Testis (tissue), 3 donors: ENCODE data around the gene CNTRL. TPM values are rescaled to one million over a fixed set of nuclear protein-coding genes. Genes with fewer than 3 reads are reported as not detected.

Experiments
- DNase-seq: peaks from one replicate; pipeline ENCODE4 v3.0.0-alpha.2; 2019
- H3K27ac ChIP-seq, 2 donors: fragments of 200-600 bp; sonication (generic); one replicate each; pipeline ENCODE4 v1.5.1; 2019
- H3K27me3 ChIP-seq: fragments of 200-600 bp; sonication (generic); one replicate; pipeline ENCODE4 v1.5.1; 2019
- H3K36me3 ChIP-seq: fragments of 200-600 bp; sonication (generic); one replicate; pipeline ENCODE4 v1.5.1; 2017; ENCODE audit warnings: low read depth; ENCODE audit errors: missing control alignments
- H3K4me1 ChIP-seq: fragments of 200-600 bp; sonication (generic); one replicate; pipeline ENCODE4 v1.5.1; 2019
- H3K4me3 ChIP-seq, 2 donors: fragments of 200-600 bp; sonication (generic); one replicate each; pipeline ENCODE4 v1.5.1; 2017 to 2019
- H3K9me3 ChIP-seq: fragments of 200-600 bp; sonication (generic); one replicate; pipeline ENCODE4 v1.5.1; 2017
- CTCF ChIP-seq, 3 experiments: fragments of 450-650 bp in 2 of 3; fragments of 200-600 bp in 1 of 3; sonication (generic) in 1 of 3; IDR thresholded peaks; one replicate each; pipeline ENCODE4 v1.5.1; 2016 to 2019; ENCODE audit warnings: antibody characterized with exemption in 3 of 3, mild to moderate bottlenecking in 2 of 3, moderate library complexity in 1 of 3
- POLR2A ChIP-seq: fragments of 450-650 bp; IDR thresholded peaks from one replicate; pipeline ENCODE4 v1.6.1; 2017; ENCODE audit warnings: antibody characterized with exemption, mild to moderate bottlenecking, moderate library complexity
- WGBS, 2 donors: methylation state at CpG; one replicate each; pipeline ENCODE4 v1.1.5; 2018; 5-methylcytosine and 5-hydroxymethylcytosine counted together
- intact Hi-C: fragments of 100-400 bp; cut with DNase I; formaldehyde crosslinking; loops from one replicate; pipeline ENCODE4 v1.15.1; 2023; ENCODE audit warnings: low total_unique reads
- polyA plus RNA-seq: library from polyadenylated mRNA; stranded (reverse); fragments of 350-450 nt; fragmentation: Illumina TruSeq; extraction: RNeasy Lipid Tissue Mini Kit (QIAGEN cat#74804); gene quantifications from one replicate; pipeline ENCODE4 v1.2.3, GENCODE V29; 2014; ENCODE audit warnings: low read depth, low replicate concordance; ENCODE audit not compliant: insufficient read depth
- total RNA-seq, 2 donors: library from RNA; depleted of rRNA; stranded (reverse); fragments of >200 nt; gene quantifications; one replicate each; pipeline ENCODE4 v1.2.3, GENCODE V29; 2016

Gene CNTRL
- total and polyA plus RNA-seq, 3 donors from 2014 or later, result 42.4 to 94.7 (median 57.7) TPM

GRCh38 chr9:121183666-121184423 lies 109.1 kb downstream of the CNTRL start:
- Histone ChIP-seq H3K4me1 (peaks cover 5% of the 10 kb centered on the region), H3K36me3 (no peaks in the 10 kb centered on the region), H3K4me3 (no peak overlapping the region), H3K9me3 (no peaks in the 10 kb centered on the region), H3K27me3 (no peaks in the 10 kb centered on the region), H3K27ac (no peak overlapping the region)
- no peak for TF ChIP-seq POLR2A
- no peak for TF ChIP-seq CTCF (IDR thresholded peaks at IDR 0.05)
- intact Hi-C loops, result no loop called here
- no peak for DNase-seq
- 86 to 88% methylated on average over 3 of the region's 3 CpGs for WGBS, 2 donors

GRCh38 chr9:121184463-121184862 lies 109.7 kb downstream of the CNTRL start:
- TF ChIP-seq POLR2A, result no peak
- TF ChIP-seq CTCF (IDR thresholded peaks at IDR 0.05), result no peak
- Histone ChIP-seq H3K4me3 (no peak overlapping the region), H3K27me3 (no peaks in the 10 kb centered on the region), H3K9me3 (no peaks in the 10 kb centered on the region), H3K27ac (no peak overlapping the region), H3K36me3 (no peaks in the 10 kb centered on the region), H3K4me1 (peaks cover 5% of the 10 kb centered on the region)
- intact Hi-C loops, result no loop called here
- DNase-seq, result no peak

- Histone ChIP-seq H3K27me3 (no peaks in the 10 kb centered on the region), H3K9me3 (no peaks in the 10 kb centered on the region), H3K36me3 (no peaks in the 10 kb centered on the region), H3K27ac (no peak overlapping the region), H3K4me3 (no peak overlapping the region), H3K4me1 (peaks cover 5% of the 10 kb centered on the region)
- DNase-seq, result no peak
- WGBS, 2 donors, result 76 to 79% methylated on average over 3 of the region's 3 CpGs
- intact Hi-C loops, result no loop called here
- TF ChIP-seq CTCF (IDR thresholded peaks at IDR 0.05), result no peak
- TF ChIP-seq POLR2A, result no peak
These were observed 110.5 kb downstream of the CNTRL start for GRCh38 chr9:121185178-121185745.

GRCh38 chr9:121185774-121186403 lies 111.1 kb downstream of the CNTRL start:
- H3K9me3 ChIP-seq, result no peaks in the 10 kb centered on the region
- TF ChIP-seq CTCF (IDR thresholded peaks at IDR 0.05), result no peak
- TF ChIP-seq POLR2A, result no peak
- H3K4me3 ChIP-seq, result no peak overlapping the region
- H3K4me1 ChIP-seq, result peaks cover 5% of the 10 kb centered on the region
- no peaks in the 10 kb centered on the region for H3K36me3 ChIP-seq
- H3K27ac ChIP-seq, result no peak overlapping the region
- no peak for DNase-seq
- intact Hi-C loops, result no loop called here
- no peaks in the 10 kb centered on the region for H3K27me3 ChIP-seq
- 89 to 90% methylated on average over 4 of the region's 4 CpGs for WGBS, 2 donors
